ENCODE data around the gene MYBPC2.
"Not testable (repeated sequence)": the region's sequence is repeated elsewhere in the genome, so short reads cannot be mapped to it uniquely, and the experiment has no call there.

Gene MYBPC2

GRCh38 chr19:50460161-50460765 is 27.6 kb downstream of the MYBPC2 start:
- no peak for DNase-seq

GRCh38 chr19:50461066-50461875 is 28.6 kb downstream of the MYBPC2 start:
- peak; percentile 5 for DNase-seq

- no peak for DNase-seq
These were observed 30.3 kb downstream of the MYBPC2 start for GRCh38 chr19:50462970-50463369.

GRCh38 chr19:50464348-50464747 is 31.7 kb downstream of the MYBPC2 start:
- DNase-seq, result no peak

- DNase-seq, result no peak
These were observed 32.3 kb downstream of the MYBPC2 start for GRCh38 chr19:50465000-50465399.

- no peak for DNase-seq
These were observed 33.5 kb downstream of the MYBPC2 start for GRCh38 chr19:50465986-50466705.

GRCh38 chr19:50466706-50467039 is 34.0 kb downstream of the MYBPC2 start:
- no peak for DNase-seq

GRCh38 chr19:50467566-50467965 is 34.9 kb downstream of the MYBPC2 start:
- DNase-seq, result no peak

GRCh38 chr19:50468818-50469217 is 36.1 kb downstream of the MYBPC2 start:
- DNase-seq, result no peak

GRCh38 chr19:50473336-50473735 is 40.6 kb downstream of the MYBPC2 start:
- DNase-seq, result not testable (repeated sequence)

- no peak for DNase-seq
These were observed 42.4 kb downstream of the MYBPC2 start for GRCh38 chr19:50475101-50475568.

- no peak for DNase-seq
These were observed 43.1 kb downstream of the MYBPC2 start for GRCh38 chr19:50475736-50476223.

GRCh38 chr19:50476224-50476906 is 43.7 kb downstream of the MYBPC2 start, which contains the start of the genes EMC10 and GARIN5A:
Gene EMC10, plus strand, starts transcription at chr19:50476507. Its CDS starts 38 bp downstream, at chr19:50476545.
Gene GARIN5A, minus strand, starts transcription at chr19:50476848. Its CDS starts 460 bp downstream, at chr19:50476388.
- DNase-seq, result peak; percentile 15

GRCh38 chr19:50476907-50477238 is 44.2 kb downstream of the MYBPC2 start:
- no peak for DNase-seq

- DNase-seq, result no peak
These were observed 45.2 kb downstream of the MYBPC2 start for GRCh38 chr19:50477751-50478515.

GRCh38 chr19:50478901-50479715 is 46.4 kb downstream of the MYBPC2 start:
- no peak for DNase-seq

- DNase-seq, result no peak
These were observed 47.1 kb downstream of the MYBPC2 start for GRCh38 chr19:50479761-50480251.

GRCh38 chr19:50480281-50481111 is 47.8 kb downstream of the MYBPC2 start:
- no peak for DNase-seq

- DNase-seq, result no peak
These were observed 48.9 kb downstream of the MYBPC2 start for GRCh38 chr19:50481351-50482149.

Data from amniotic stem cell (primary cell).